Mesenchymal stem cell (in vitro differentiated cells and primary cell): ENCODE data around the gene SYTL3.

Experiments used
- DNase-seq: peaks from one replicate; pipeline ENCODE4 v3.0.0-alpha.2; 2013
- H2AFZ ChIP-seq: one replicate; pipeline ENCODE4 v1.6.1; 2013; ENCODE audit warnings: low read depth, mild to moderate bottlenecking, control low read depth, inconsistent platforms, low read length, moderate library complexity
- H2AK5ac ChIP-seq: 2 replicates; pipeline ENCODE4 v1.6.1; 2013; ENCODE audit warnings: low read length, moderate library complexity, mild to moderate bottlenecking, inconsistent platforms; ENCODE audit not compliant: severe bottlenecking
- H2BK120ac ChIP-seq: one replicate; pipeline ENCODE4 v1.6.1; 2013; ENCODE audit warnings: low read depth, mild to moderate bottlenecking, inconsistent platforms, low read length, moderate library complexity
- H2BK12ac ChIP-seq, 2 experiments: one replicate each; pipeline ENCODE4 v1.6.1; 2013; ENCODE audit warnings: inconsistent platforms in 2 of 2, low read length in 2 of 2, mild to moderate bottlenecking in 2 of 2, moderate library complexity in 2 of 2, control low read depth in 1 of 2
- H2BK15ac ChIP-seq: one replicate; pipeline ENCODE4 v1.6.1; 2013; ENCODE audit warnings: mild to moderate bottlenecking, low read depth, inconsistent platforms; ENCODE audit not compliant: poor library complexity, severe bottlenecking
- H2BK5ac ChIP-seq: 2 replicates; pipeline ENCODE4 v1.6.1; 2013; ENCODE audit warnings: low read depth, mild to moderate bottlenecking, low read length, control low read depth, inconsistent platforms; ENCODE audit not compliant: poor library complexity, severe bottlenecking
- H3K14ac ChIP-seq, 2 experiments: one replicate each; pipeline ENCODE4 v1.6.1; 2013; ENCODE audit warnings: inconsistent platforms in 2 of 2, low read length in 2 of 2, control low read depth in 1 of 2, mild to moderate bottlenecking in 1 of 2, moderate library complexity in 1 of 2
- H3K18ac ChIP-seq, 2 experiments: one replicate each; pipeline ENCODE4 v1.6.1; 2013; ENCODE audit warnings: inconsistent platforms in 2 of 2, low read length in 2 of 2, control low read depth in 1 of 2, low read depth in 1 of 2, mild to moderate bottlenecking in 1 of 2
- H3K23ac ChIP-seq, 2 experiments: one replicate each; pipeline ENCODE4 v1.6.1; 2013; ENCODE audit warnings: inconsistent platforms in 2 of 2, low read length in 2 of 2, mild to moderate bottlenecking in 2 of 2, moderate library complexity in 2 of 2, control low read depth in 1 of 2
- H3K27ac ChIP-seq: 2 replicates; pipeline ENCODE4 v1.5.1; 2013; ENCODE audit warnings: mild to moderate bottlenecking, moderate library complexity, low read length, control low read depth, inconsistent platforms; ENCODE audit not compliant: poor library complexity, severe bottlenecking
- H3K27me3 ChIP-seq, 2 experiments: 2 replicates each; pipeline versions ENCODE4 v1.6.1 to v1.7.0; 2013; ENCODE audit warnings: low read length in 2 of 2, mild to moderate bottlenecking in 2 of 2, moderate library complexity in 2 of 2, control low read depth in 1 of 2, inconsistent platforms in 1 of 2; ENCODE audit not compliant: control insufficient read depth in 1 of 2, insufficient read depth in 1 of 2
- H3K36me3 ChIP-seq, 2 experiments: 2 replicates each; pipeline versions ENCODE4 v1.6.1 to v1.7.0; 2013; ENCODE audit warnings: low read length in 2 of 2, control low read depth in 1 of 2, inconsistent platforms in 1 of 2, low read depth in 1 of 2, mild to moderate bottlenecking in 1 of 2; ENCODE audit not compliant: insufficient read depth in 2 of 2, control insufficient read depth in 1 of 2
- H3K4ac ChIP-seq, 2 experiments: one replicate each; pipeline ENCODE4 v1.6.1; 2013; ENCODE audit warnings: inconsistent platforms in 2 of 2, low read length in 2 of 2, mild to moderate bottlenecking in 2 of 2, moderate library complexity in 2 of 2, control low read depth in 1 of 2, low read depth in 1 of 2
- H3K4me1 ChIP-seq: 2 replicates; pipeline ENCODE4 v1.6.1; 2013; ENCODE audit warnings: low read depth, low read length, control low read depth; ENCODE audit not compliant: control insufficient read depth, insufficient read depth
- H3K4me2 ChIP-seq: 2 replicates; pipeline ENCODE4 v1.6.1; 2013; ENCODE audit warnings: low read length, mild to moderate bottlenecking, inconsistent platforms; ENCODE audit not compliant: poor library complexity, severe bottlenecking
- H3K4me3 ChIP-seq, 2 experiments: 2 replicates each; pipeline versions ENCODE4 v1.5.1 to v1.7.0; 2013; ENCODE audit warnings: low read length in 2 of 2, mild to moderate bottlenecking in 2 of 2, control low read depth in 1 of 2, low read depth in 1 of 2; ENCODE audit not compliant: insufficient read depth in 1 of 2
- H3K79me1 ChIP-seq: replicated peaks from 2 replicates; pipeline ENCODE4 v1.6.1; 2013; ENCODE audit warnings: mild to moderate bottlenecking, control low read depth, low read length, inconsistent platforms; ENCODE audit not compliant: poor library complexity, severe bottlenecking
- H3K9ac ChIP-seq: 2 replicates; pipeline ENCODE4 v1.7.0; 2013; ENCODE audit warnings: mild to moderate bottlenecking, low read length, moderate library complexity
- H3K9me3 ChIP-seq: 2 replicates; pipeline ENCODE4 v1.7.0; 2013; ENCODE audit warnings: mild to moderate bottlenecking, low read length; ENCODE audit not compliant: control insufficient read depth
- H4K8ac ChIP-seq: one replicate; pipeline ENCODE4 v1.6.1; 2013; ENCODE audit warnings: inconsistent platforms, mild to moderate bottlenecking, low read length, moderate library complexity
- H4K91ac ChIP-seq: one replicate; pipeline ENCODE4 v1.6.1; 2013; ENCODE audit warnings: mild to moderate bottlenecking, low read length, inconsistent platforms
- WGBS: methylation state at CpG from one replicate; pipeline ENCODE4 v1.1.7; 2013; ENCODE audit warnings: mixed read lengths; 5-methylcytosine and 5-hydroxymethylcytosine counted together

Gene SYTL3

DNA sequence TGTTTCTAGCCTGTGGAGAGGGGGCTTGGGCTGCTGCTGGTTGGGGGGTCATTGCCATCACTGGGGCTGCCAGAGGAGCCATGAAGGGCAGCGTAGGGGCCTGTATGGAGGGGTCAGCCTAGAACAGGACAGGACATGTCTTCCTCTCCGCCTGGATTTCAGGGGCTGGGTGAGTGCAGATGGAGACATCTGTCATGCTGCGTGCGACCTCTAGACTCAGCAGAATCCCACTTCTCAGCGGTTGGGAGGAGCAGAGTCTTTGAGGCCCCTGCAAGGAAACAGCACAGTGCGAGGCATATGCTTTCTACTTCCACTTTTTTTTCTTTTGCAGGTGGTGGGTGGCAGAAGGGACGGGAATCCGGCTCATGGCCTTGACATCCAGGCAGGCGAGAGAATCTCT, 101.4 kb downstream of the SYTL3 start:
- no peak overlapping the region for H3K27ac ChIP-seq
- H2AFZ ChIP-seq = no peak overlapping the region
- H3K27me3 ChIP-seq = no peaks in the 10 kb centered on the region
- H3K4me2 ChIP-seq = no peak overlapping the region
- H2BK5ac ChIP-seq = peak overlapping the region; percentile 22
- peak overlapping the region; percentile 10 for H4K8ac ChIP-seq
- 89% methylated on average over 9 of the region's 9 CpGs for WGBS
- no peaks in the 10 kb centered on the region for H3K79me1 ChIP-seq
- no peak overlapping the region for H3K18ac ChIP-seq
- no peak overlapping the region for H3K14ac ChIP-seq
- H3K4me3 ChIP-seq = no peak overlapping the region
- H3K4ac ChIP-seq = no peak overlapping the region
- H3K36me3 ChIP-seq = no peaks in the 10 kb centered on the region
- H4K91ac ChIP-seq = no peak overlapping the region
- no peak overlapping the region for H2BK120ac ChIP-seq
- DNase-seq = no peak
- no peak overlapping the region for H2BK12ac ChIP-seq
- no peak overlapping the region for H3K9ac ChIP-seq
- H3K4me1 ChIP-seq = peaks cover 11% of the 10 kb centered on the region
- H2BK15ac ChIP-seq = no peak overlapping the region
- no peaks in the 10 kb centered on the region for H3K9me3 ChIP-seq
- no peak overlapping the region for H3K23ac ChIP-seq
- no peak overlapping the region for H2AK5ac ChIP-seq

DNA sequence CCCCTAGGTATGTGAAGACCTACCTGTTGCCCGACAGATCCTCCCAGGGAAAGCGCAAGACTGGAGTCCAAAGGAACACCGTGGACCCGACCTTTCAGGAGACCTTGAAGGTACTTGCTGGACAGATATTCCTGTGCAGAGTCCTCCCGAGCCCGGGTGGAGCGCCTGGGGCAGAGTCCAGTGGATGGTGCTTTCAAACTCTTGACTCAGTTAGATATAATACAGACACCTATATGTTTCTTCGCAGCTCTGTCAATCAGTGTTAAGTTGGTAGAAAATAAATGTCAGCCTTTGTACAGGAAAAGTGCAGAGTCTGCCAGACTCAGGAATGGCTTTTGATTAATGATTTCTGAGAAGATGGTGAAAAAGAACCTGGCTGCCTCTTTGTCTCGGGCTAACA, 102.1 kb downstream of the SYTL3 start:
- Histone ChIP-seq H2BK15ac (no peak overlapping the region), H3K4me2 (no peak overlapping the region), H3K9ac (no peak overlapping the region), H3K14ac (no peak overlapping the region), H3K18ac (no peak overlapping the region), H3K9me3 (no peaks in the 10 kb centered on the region), H2BK12ac (no peak overlapping the region), H3K23ac (no peak overlapping the region), H3K36me3 (no peaks in the 10 kb centered on the region), H4K91ac (no peak overlapping the region), H3K4me1 (peaks cover 11% of the 10 kb centered on the region), H3K79me1 (no peaks in the 10 kb centered on the region), H2BK5ac (no peak overlapping the region), H3K27me3 (no peaks in the 10 kb centered on the region), H3K4me3 (no peak overlapping the region), H2AK5ac (peak overlapping the region; percentile 68), H2AFZ (no peak overlapping the region), H3K4ac (no peak overlapping the region), H2BK120ac (no peak overlapping the region), H3K27ac (peak overlapping the region; percentile 39), H4K8ac (no peak overlapping the region)
- WGBS = 94% methylated on average over 9 of the region's 9 CpGs
- no peak for DNase-seq

DNA sequence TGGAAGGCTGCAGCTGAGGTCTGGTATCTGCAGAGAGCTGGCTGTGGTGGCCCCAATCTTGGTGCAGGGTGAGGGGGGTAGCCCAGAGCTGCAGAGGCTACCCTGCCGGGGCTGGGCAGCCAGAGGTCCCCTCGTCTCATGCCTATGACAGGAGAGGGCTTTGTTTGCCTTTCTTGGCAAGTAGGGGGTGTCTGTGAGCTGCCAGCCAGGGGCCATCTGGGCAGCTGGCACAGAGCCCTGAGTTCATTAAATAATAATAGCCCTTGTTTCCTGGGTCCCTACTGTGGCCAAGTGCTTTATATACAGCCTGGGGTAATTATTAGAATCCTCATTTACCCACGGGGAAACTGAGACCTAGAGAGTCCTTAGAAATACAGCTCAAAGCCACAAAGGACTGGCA, 102.8 kb downstream of the SYTL3 start:
- Histone ChIP-seq H3K4me3 (no peak overlapping the region), H4K8ac (no peak overlapping the region), H2AK5ac (no peak overlapping the region), H3K9ac (no peak overlapping the region), H3K27me3 (no peaks in the 10 kb centered on the region), H3K4me2 (peak overlapping the region; percentile 60), H4K91ac (peak overlapping the region; percentile 45), H2BK120ac (no peak overlapping the region), H3K36me3 (no peaks in the 10 kb centered on the region), H3K27ac (peak overlapping the region; percentile 34), H3K18ac (no peak overlapping the region), H3K4me1 (peaks cover 12% of the 10 kb centered on the region), H2BK15ac (no peak overlapping the region), H2BK12ac (no peak overlapping the region), H3K14ac (peak overlapping the region in 1 of 2 experiments; percentile 81), H3K23ac (no peak overlapping the region), H3K4ac (no peak overlapping the region), H3K79me1 (no peaks in the 10 kb centered on the region), H3K9me3 (no peaks in the 10 kb centered on the region), H2BK5ac (no peak overlapping the region), H2AFZ (no peak overlapping the region)
- 74% methylated on average over 3 of the region's 3 CpGs for WGBS
- DNase-seq = no peak

DNA sequence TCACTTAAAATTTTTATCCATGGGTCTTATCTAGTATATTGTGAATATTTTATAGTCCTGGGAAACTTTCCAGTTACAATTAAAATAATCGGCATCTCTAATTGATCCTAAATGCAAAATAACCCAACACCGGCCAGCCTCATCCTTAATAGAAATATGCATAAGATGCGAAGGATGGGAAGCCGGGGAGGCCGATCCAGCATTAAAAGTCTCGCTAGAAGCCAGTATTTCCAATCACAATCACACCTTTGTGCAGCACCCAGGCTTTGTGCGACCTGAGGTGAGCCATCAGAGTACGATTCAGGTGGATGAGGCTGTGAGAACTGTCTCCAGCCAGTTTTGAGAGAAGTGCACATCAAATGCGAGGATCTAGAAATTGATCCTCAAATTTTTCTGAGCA, 104.0 kb downstream of the SYTL3 start:
- no peaks in the 10 kb centered on the region for H3K36me3 ChIP-seq
- no peaks in the 10 kb centered on the region for H3K27me3 ChIP-seq
- H2BK120ac ChIP-seq = no peak overlapping the region
- no peak overlapping the region for H3K14ac ChIP-seq
- no peak overlapping the region for H4K8ac ChIP-seq
- DNase-seq = no peak
- no peak overlapping the region for H3K4me2 ChIP-seq
- H2BK5ac ChIP-seq = no peak overlapping the region
- no peak overlapping the region for H3K18ac ChIP-seq
- H3K23ac ChIP-seq = no peak overlapping the region
- H2AK5ac ChIP-seq = no peak overlapping the region
- no peak overlapping the region for H2BK15ac ChIP-seq
- no peak overlapping the region for H2AFZ ChIP-seq
- H3K4ac ChIP-seq = no peak overlapping the region
- no peaks in the 10 kb centered on the region for H3K9me3 ChIP-seq
- no peaks in the 10 kb centered on the region for H3K79me1 ChIP-seq
- H3K4me1 ChIP-seq = peaks cover 22% of the 10 kb centered on the region
- no peak overlapping the region for H2BK12ac ChIP-seq
- H3K27ac ChIP-seq = no peak overlapping the region
- no peak overlapping the region for H3K9ac ChIP-seq
- H4K91ac ChIP-seq = no peak overlapping the region
- 93% methylated on average over 9 of the region's 9 CpGs for WGBS
- no peak overlapping the region for H3K4me3 ChIP-seq
